Neural progenitor cell (in vitro differentiated cells): Measurements from ENCODE around the gene HMSD. TPM values are rescaled to one million over a fixed set of nuclear protein-coding genes. Genes with fewer than 3 reads are reported as not detected.

ENCODE experiments used
- DNase-seq: peaks from one replicate; pipeline ENCODE4 v3.0.0-alpha.2; 2016; ENCODE audit warnings: low spot score
- H2AFZ ChIP-seq: fragments of 200-600 bp; sonication (generic); replicated peaks from 2 replicates; pipeline ENCODE4 v1.6.1; 2016; ENCODE audit warnings: antibody characterized with exemption
- H3F3A ChIP-seq: fragments of 200-600 bp; sonication (generic); 2 replicates; pipeline ENCODE4 v1.6.1; 2016; ENCODE audit warnings: antibody characterized with exemption, low read depth
- H3K27ac ChIP-seq: fragments of 200-600 bp; sonication (generic); 2 replicates; pipeline ENCODE4 v1.5.1; 2016; ENCODE audit warnings: mild to moderate bottlenecking
- H3K27me3 ChIP-seq: fragments of 200-600 bp; sonication (generic); 2 replicates; pipeline ENCODE4 v1.6.1; 2016; ENCODE audit warnings: mild to moderate bottlenecking, moderate library complexity
- H3K36me3 ChIP-seq: fragments of 200-600 bp; sonication (generic); 2 replicates; pipeline ENCODE4 v1.5.1; 2016
- H3K4me1 ChIP-seq: fragments of 200-600 bp; sonication (generic); 2 replicates; pipeline ENCODE4 v1.6.1; 2016; ENCODE audit warnings: mixed run types
- H3K4me2 ChIP-seq: fragments of 200-600 bp; sonication (generic); 2 replicates; pipeline ENCODE4 v1.6.1; 2016
- H3K4me3 ChIP-seq: fragments of 200-600 bp; sonication (generic); 2 replicates; pipeline ENCODE4 v1.5.1; 2016
- H3K79me2 ChIP-seq: fragments of 200-600 bp; sonication (generic); 2 replicates; pipeline ENCODE4 v1.6.1; 2016; ENCODE audit warnings: low read depth
- H3K9ac ChIP-seq: fragments of 200-600 bp; sonication (generic); 2 replicates; pipeline ENCODE4 v1.6.1; 2016
- H3K9me3 ChIP-seq: fragments of 200-600 bp; sonication (generic); 2 replicates; pipeline ENCODE4 v1.5.1; 2016; ENCODE audit warnings: low read depth
- H4K20me1 ChIP-seq: fragments of 200-600 bp; sonication (generic); 2 replicates; pipeline ENCODE4 v1.6.1; 2016; ENCODE audit warnings: low read depth
- H3K27ac Mint-ChIP-seq: 3 replicates; pipeline ENCODE4 v1.8.0; 2021; ENCODE audit warnings: mixed read lengths
- H3K27me3 Mint-ChIP-seq: 2 replicates; pipeline ENCODE4 v1.8.0; 2022; ENCODE audit warnings: low read depth, mild to moderate bottlenecking, inconsistent platforms, moderate library complexity, mixed read lengths; ENCODE audit not compliant: insufficient read depth
- H3K36me3 Mint-ChIP-seq: 3 replicates; pipeline ENCODE4 v1.8.0; 2021; ENCODE audit warnings: mixed read lengths
- H3K4me1 Mint-ChIP-seq: 3 replicates; pipeline ENCODE4 v1.8.0; 2021; ENCODE audit warnings: mixed read lengths
- H3K4me3 Mint-ChIP-seq: 3 replicates; pipeline ENCODE4 v1.8.0; 2021; ENCODE audit warnings: mild to moderate bottlenecking, moderate library complexity, mixed read lengths
- H3K9me3 Mint-ChIP-seq: 3 replicates; pipeline ENCODE4 v1.8.0; 2020; ENCODE audit warnings: mixed read lengths
- CTCF ChIP-seq: fragments of 200-600 bp; sonication (generic); IDR thresholded peaks from 2 replicates; pipeline ENCODE4 v1.5.1; 2017; ENCODE audit warnings: antibody characterized with exemption, mild to moderate bottlenecking
- EZH2 ChIP-seq: fragments of 200-600 bp; sonication (generic); IDR thresholded peaks from 2 replicates; pipeline ENCODE4 v1.6.1; 2017; ENCODE audit warnings: antibody characterized with exemption, mild to moderate bottlenecking, moderate library complexity
- EZH2phosphoT487 ChIP-seq: fragments of 200-600 bp; sonication (generic); IDR thresholded peaks from 2 replicates; pipeline ENCODE4 v1.6.1; 2017; ENCODE audit warnings: antibody characterized with exemption
- total RNA-seq: library from RNA; depleted of rRNA; stranded (reverse); fragments of >200 nt; gene quantifications from 2 replicates; pipeline ENCODE4 v1.2.3, GENCODE V29; 2015; ENCODE audit warnings: low replicate concordance

HMSD gene
- total RNA-seq, 1 donor from 2014 or later, result 0.88 TPM

- TF ChIP-seq EZH2phosphoT487 (no peak), CTCF (peak; percentile 73), EZH2 (no peak)
- DNase-seq, result peak; percentile 65
- H3K27ac Mint-ChIP-seq, result no peak overlapping the region
- H3K4me3 Mint-ChIP-seq, result no peak overlapping the region
- Histone ChIP-seq H3K36me3 (no peaks in the 10 kb centered on the region), H3K9ac (no peak overlapping the region), H3K9me3 (no peaks in the 10 kb centered on the region), H3F3A (no peaks in the 10 kb centered on the region), H3K4me1 (no peaks in the 10 kb centered on the region), H3K79me2 (no peaks in the 10 kb centered on the region), H3K4me3 (no peak overlapping the region), H2AFZ (no peak overlapping the region), H3K27ac (no peak overlapping the region), H3K4me2 (no peak overlapping the region), H4K20me1 (no peaks in the 10 kb centered on the region), H3K27me3 (no peaks in the 10 kb centered on the region)
- no peaks in the 10 kb centered on the region for H3K36me3 Mint-ChIP-seq
- H3K9me3 Mint-ChIP-seq, result no peaks in the 10 kb centered on the region
- peaks cover 4% of the 10 kb centered on the region for H3K27me3 Mint-ChIP-seq
- H3K4me1 Mint-ChIP-seq, result peaks cover 4% of the 10 kb centered on the region
Observed at GRCh38 chr18:63963615-63964256, 14.6 kb downstream of the HMSD start.

GRCh38 chr18:63964908-63965307, 15.8 kb downstream of the HMSD start:
- Histone ChIP-seq H3K9ac (no peak overlapping the region), H3K27me3 (no peaks in the 10 kb centered on the region), H3K4me1 (no peaks in the 10 kb centered on the region), H3K79me2 (no peaks in the 10 kb centered on the region), H3K4me2 (no peak overlapping the region), H3K9me3 (no peaks in the 10 kb centered on the region), H2AFZ (no peak overlapping the region), H3F3A (peaks cover under 1% of the 10 kb centered on the region), H4K20me1 (no peaks in the 10 kb centered on the region), H3K4me3 (no peak overlapping the region), H3K36me3 (no peaks in the 10 kb centered on the region), H3K27ac (no peak overlapping the region)
- no peak overlapping the region for H3K4me3 Mint-ChIP-seq
- no peak for TF ChIP-seq EZH2
- no peak for TF ChIP-seq CTCF
- no peak for TF ChIP-seq EZH2phosphoT487
- peaks cover 9% of the 10 kb centered on the region for H3K27me3 Mint-ChIP-seq
- H3K36me3 Mint-ChIP-seq, result no peaks in the 10 kb centered on the region
- no peak for DNase-seq
- H3K27ac Mint-ChIP-seq, result no peak overlapping the region
- H3K4me1 Mint-ChIP-seq, result peaks cover 14% of the 10 kb centered on the region
- H3K9me3 Mint-ChIP-seq, result no peaks in the 10 kb centered on the region

GRCh38 chr18:63965716-63966330, 16.7 kb downstream of the HMSD start:
- no peaks in the 10 kb centered on the region for H3K9me3 ChIP-seq
- Mint-ChIP-seq H3K9me3 (no peaks in the 10 kb centered on the region), H3K36me3 (no peaks in the 10 kb centered on the region), H3K27ac (no peak overlapping the region), H3K4me3 (no peak overlapping the region), H3K4me1 (peaks cover 14% of the 10 kb centered on the region), H3K27me3 (peaks cover 9% of the 10 kb centered on the region)
- no peak for DNase-seq
- H3K9ac ChIP-seq, result no peak overlapping the region
- H2AFZ ChIP-seq, result no peak overlapping the region
- no peaks in the 10 kb centered on the region for H3K27me3 ChIP-seq
- no peak overlapping the region for H3K27ac ChIP-seq
- peaks cover under 1% of the 10 kb centered on the region for H3K4me1 ChIP-seq
- no peaks in the 10 kb centered on the region for H4K20me1 ChIP-seq
- H3F3A ChIP-seq, result peaks cover 8% of the 10 kb centered on the region
- no peak overlapping the region for H3K4me2 ChIP-seq
- no peaks in the 10 kb centered on the region for H3K79me2 ChIP-seq
- no peaks in the 10 kb centered on the region for H3K36me3 ChIP-seq
- no peak for TF ChIP-seq EZH2phosphoT487
- no peak for TF ChIP-seq CTCF
- no peak for TF ChIP-seq EZH2
- no peak overlapping the region for H3K4me3 ChIP-seq
